Adrenal gland (tissue), 12 donors: ENCODE measurements around the gene BACH2. TPM values are rescaled to one million over a fixed set of nuclear protein-coding genes. Genes with fewer than 3 reads are reported as not detected.

Experiments used
- DNase-seq, 7 donors: peaks; one replicate each; pipeline ENCODE4 v3.0.0-alpha.2; 2019 to 2020
- H3K27ac ChIP-seq, 5 donors: fragments of 200-600 bp; sonication (generic) in 4 of 5; 1 replicate in 3 of 5; 2 replicates in 2 of 5; pipeline versions ENCODE4 v1.5.1 to v1.8.0; 2016 to 2020; ENCODE audit warnings: mild to moderate bottlenecking in 1 of 5
- H3K27me3 ChIP-seq: fragments of 200-600 bp; 2 replicates; pipeline ENCODE4 v1.8.0; 2021
- H3K36me3 ChIP-seq, 2 donors: fragments of 200-600 bp; replicated peaks in 1 of 2; 1 replicate in 1 of 2; 2 replicates in 1 of 2; pipeline versions ENCODE4 v1.5.1 to v1.8.0; 2018 to 2022
- H3K4me1 ChIP-seq, 2 donors: fragments of 200-600 bp; replicated peaks in 1 of 2; 1 replicate in 1 of 2; 2 replicates in 1 of 2; pipeline versions ENCODE4 v1.5.1 to v1.8.0; 2018 to 2021
- H3K4me3 ChIP-seq, 4 donors: fragments of 200-600 bp; sonication (generic) in 3 of 4; one replicate each; pipeline ENCODE4 v1.5.1; 2016 to 2018
- H3K9me3 ChIP-seq, 3 donors: fragments of 200-600 bp; sonication (generic) in 1 of 3; replicated peaks in 1 of 3; 1 replicate in 2 of 3; 2 replicates in 1 of 3; pipeline versions ENCODE4 v1.5.1 to v1.8.0; 2016 to 2021
- CTCF ChIP-seq, 6 experiments: fragments of 450-650 bp in 4 of 6; fragments of 200-600 bp in 2 of 6; sonication (generic) in 1 of 6; IDR thresholded peaks; 1 replicate in 5 of 6; 2 replicates in 1 of 6; pipeline versions ENCODE4 v1.5.1 to v1.8.0; 2016 to 2021; ENCODE audit warnings: antibody characterized with exemption in 6 of 6, mild to moderate bottlenecking in 2 of 6, moderate library complexity in 1 of 6
- POLR2A ChIP-seq, 2 donors: fragments of 450-650 bp; IDR thresholded peaks; one replicate each; pipeline ENCODE4 v1.6.1; 2017; ENCODE audit warnings: antibody characterized with exemption in 2 of 2, mild to moderate bottlenecking in 2 of 2, moderate library complexity in 1 of 2
- WGBS, 4 donors: extraction: QIAGEN DNeasy Blood & Tissue Kit in 2 of 4; methylation state at CpG; one replicate each; pipeline versions ENCODE4 v1.1.5 to v1.1.7; 2013 to 2017; 5-methylcytosine and 5-hydroxymethylcytosine counted together
- intact Hi-C, 2 donors: fragments of 100-400 bp; cut with DNase I; formaldehyde crosslinking; loops; one replicate each; pipeline versions ENCODE4 v1.14.1 to v1.15.0; 2022 to 2023
- polyA plus RNA-seq, 3 donors: library from polyadenylated mRNA; stranded (reverse); fragments of 200-250 nt in 2 of 3; fragments of 350-450 nt in 1 of 3; fragmentation: Illumina TruSeq in 1 of 3; extraction: RNeasy Lipid Tissue Mini Kit (QIAGEN cat#74804) in 1 of 3; gene quantifications; one replicate each; pipeline ENCODE4 v1.2.3, GENCODE V29; 2013 to 2014
- total RNA-seq, 9 donors: library from RNA; depleted of rRNA in 4 of 9; stranded (reverse); fragments of >200 nt in 4 of 9; fragments of 120-200 nt in 1 of 9; fragmentation: NEBNext Ultra II Directional in 1 of 9; extraction: Animal tissue kit (Norgen Biotek cat#: 25700) in 1 of 9; gene quantifications; one replicate each; pipeline versions ENCODE4 v1.1.0 to v1.2.4, GENCODE V29; 2013 to 2023
- donor health status: healthy with polysubstance abuse.
- donor health status: Bipolar disorder and iron deficiency.
- donor health status: DM: yes; HTN: yes; CAD: no.
- donor health status: DM: no; HTN: no; CAD: no.
- donor health status: DM: no; HTN: no; CAD: no.
- donor health status: DM: yes; HTN: yes; CAD: no.

BACH2 gene
- total and polyA plus RNA-seq, 12 donors: 0.08 to 2.9 (median 0.83) TPM

- Histone ChIP-seq H3K27ac (no peak overlapping the region), H3K4me3 (no peak overlapping the region), H3K27me3 (no peaks in the 10 kb centered on the region), H3K9me3 (no peaks in the 10 kb centered on the region), H3K4me1 (peaks cover 10 to 32% of the 10 kb centered on the region in 2 donors), H3K36me3 (no peaks in the 10 kb centered on the region)
- DNase-seq: no peak
- TF ChIP-seq POLR2A (IDR thresholded peaks at IDR 0.05) (no peak), CTCF (IDR thresholded peaks at IDR 0.05) (no peak)
- WGBS, 4 donors: 58 to 89% (median 78%) methylated on average over 1 of the region's 1 CpG
- intact Hi-C loops: no loop called here
Measured at GRCh38 chr6:90220273-90220672, 76.4 kb downstream of the BACH2 start.

- Histone ChIP-seq H3K36me3 (no peaks in the 10 kb centered on the region), H3K4me3 (peak overlapping the region in 1 of 4 donors; percentile 17), H3K27me3 (no peaks in the 10 kb centered on the region), H3K9me3 (no peaks in the 10 kb centered on the region), H3K27ac (peak overlapping the region; percentile 18 to 88 (median 79)), H3K4me1 (peaks cover 10 to 32% of the 10 kb centered on the region in 2 donors)
- intact Hi-C loops: no loop called here
- DNase-seq: peak in 6 of 7 donors; percentile 14 to 61 (median 22)
- 53 to 71% (median 64%) methylated on average over 14 of the region's 14 CpGs for WGBS, 4 donors
- TF ChIP-seq POLR2A (IDR thresholded peaks at IDR 0.05) (no peak), CTCF (IDR thresholded peaks at IDR 0.05) (no peak)
Measured at GRCh38 chr6:90219209-90219985, 77.2 kb downstream of the BACH2 start.

GRCh38 chr6:90218959-90219208 lies 77.8 kb downstream of the BACH2 start:
- Histone ChIP-seq H3K4me1 (peaks cover 10 to 32% of the 10 kb centered on the region in 2 donors), H3K36me3 (no peaks in the 10 kb centered on the region), H3K9me3 (no peaks in the 10 kb centered on the region), H3K4me3 (peak overlapping the region in 1 of 4 donors; percentile 17), H3K27me3 (no peaks in the 10 kb centered on the region), H3K27ac (peak overlapping the region; percentile 18 to 88 (median 79))
- 0 to 26% (median 15%) methylated on average over 1 of the region's 1 CpG for WGBS, 4 donors
- no peak for DNase-seq
- TF ChIP-seq CTCF (IDR thresholded peaks at IDR 0.05): no peak
- no peak for TF ChIP-seq POLR2A (IDR thresholded peaks at IDR 0.05)
- intact Hi-C loops: no loop called here

GRCh38 chr6:90217506-90218127 lies 79.0 kb downstream of the BACH2 start:
- peak overlapping the region; percentile 15 to 87 (median 79) for H3K27ac ChIP-seq
- DNase-seq: no peak
- H3K27me3 ChIP-seq: no peaks in the 10 kb centered on the region
- no peaks in the 10 kb centered on the region for H3K36me3 ChIP-seq
- H3K4me1 ChIP-seq: peaks cover 10 to 32% of the 10 kb centered on the region in 2 donors
- TF ChIP-seq POLR2A (IDR thresholded peaks at IDR 0.05) (no peak), CTCF (IDR thresholded peaks at IDR 0.05) (no peak)
- 73 to 79% (median 77%) methylated on average over 6 of the region's 6 CpGs for WGBS, 4 donors
- intact Hi-C loops: no loop called here
- no peaks in the 10 kb centered on the region for H3K9me3 ChIP-seq
- H3K4me3 ChIP-seq: peak overlapping the region in 1 of 4 donors; percentile 17
